ENCODE results near the gene PRKCE.

GRCh38 chr2:45885171-45885621 is 233.7 kb downstream of the PRKCE start:
- TF ChIP-seq EZH2 (IDR thresholded peaks at IDR 0.05; ENCODE audit: borderline replicate concordance, low read depth, low read length, severe bottlenecking) (no peak), POLR2A (IDR thresholded peaks at IDR 0.05; ENCODE audit: low read depth, low read length) (no peak), CTCF (IDR thresholded peaks at IDR 0.05; ENCODE audit: extremely low read depth in 1 of 2, insufficient read depth in 1 of 2, low read depth in 1 of 2, low read length in 2 of 2) (no peak), MAX (IDR thresholded peaks at IDR 0.05; ENCODE audit: insufficient read depth, insufficient read length) (no peak), FOS (IDR thresholded peaks at IDR 0.05; ENCODE audit: borderline replicate concordance, insufficient read depth, low read length) (no peak), JUN (IDR thresholded peaks at IDR 0.05; ENCODE audit: borderline replicate concordance, insufficient read depth, insufficient read length, low read depth) (no peak), POLR2AphosphoS5 (IDR thresholded peaks at IDR 0.05; ENCODE audit: insufficient read depth, low read depth, low read length) (no peak), MYC (IDR thresholded peaks at IDR 0.05; ENCODE audit: low read depth, low read length) (no peak), GATA2 (IDR thresholded peaks at IDR 0.05; ENCODE audit: insufficient read depth, insufficient read length, low read depth, low read length) (no peak)
